ENCODE results near the gene HENMT1. TPM values are rescaled to one million over a fixed set of nuclear protein-coding genes. Genes with fewer than 3 reads are reported as not detected.

The HENMT1 gene
- total and polyA plus RNA-seq, 2 donors = 21.7 to 28.3 TPM

DNA sequence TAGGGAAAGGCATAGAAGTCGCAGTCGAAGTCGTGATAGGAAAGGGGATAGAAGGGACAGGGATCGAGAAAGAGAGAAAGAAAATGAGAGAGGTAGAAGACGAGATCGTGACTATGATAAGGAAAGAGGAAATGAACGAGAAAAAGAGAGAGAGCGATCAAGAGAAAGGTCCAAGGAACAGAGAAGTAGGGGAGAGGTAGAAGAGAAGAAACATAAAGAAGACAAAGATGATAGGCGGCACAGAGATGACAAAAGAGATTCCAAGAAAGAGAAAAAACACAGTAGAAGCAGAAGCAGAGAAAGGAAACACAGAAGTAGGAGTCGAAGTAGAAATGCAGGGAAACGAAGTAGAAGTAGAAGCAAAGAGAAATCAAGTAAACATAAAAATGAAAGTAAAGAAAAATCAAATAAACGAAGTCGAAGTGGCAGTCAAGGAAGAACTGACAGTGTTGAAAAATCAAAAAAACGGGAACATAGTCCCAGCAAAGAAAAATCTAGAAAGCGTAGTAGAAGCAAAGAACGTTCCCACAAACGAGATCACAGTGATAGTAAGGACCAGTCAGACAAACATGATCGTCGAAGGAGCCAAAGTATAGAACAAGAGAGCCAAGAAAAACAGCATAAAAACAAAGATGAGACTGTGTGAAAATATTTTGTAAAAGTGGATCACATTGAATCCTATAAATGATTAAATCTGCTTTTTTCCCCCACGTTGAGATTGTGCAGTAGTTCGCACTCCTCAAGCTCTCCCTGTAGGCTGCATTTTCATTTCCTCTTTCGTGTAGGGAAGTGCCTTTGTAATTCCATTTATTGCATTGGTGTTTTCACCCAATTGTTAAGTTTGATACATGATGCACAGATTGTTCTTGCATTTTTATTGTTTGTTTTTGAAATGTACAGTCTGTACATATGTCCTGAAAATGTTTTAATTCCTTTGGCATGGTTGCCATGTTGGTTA lies 38.8 kb upstream of the HENMT1 start:
- peaks cover 0 to 6% of the 10 kb centered on the region in 2 donors for H3K4me1 ChIP-seq (ENCODE audit: control insufficient read depth in 2 of 2, insufficient read depth in 2 of 2, low read length in 2 of 2)
- 95% methylated on average over 22 of the region's 22 CpGs for WGBS
- no peak for DNase-seq (ENCODE audit: low read depth in 6 of 9, low spot score in 9 of 9)
- no peak overlapping the region for H3K4me3 ChIP-seq (ENCODE audit: low read length in 2 of 2)
- peak overlapping the region in 1 of 2 donors; percentile 31 for H3K27ac ChIP-seq (ENCODE audit: low read depth in 1 of 2, low read length in 1 of 2)
- peaks cover 37 to 61% of the 10 kb centered on the region in 2 donors for H3K36me3 ChIP-seq (ENCODE audit: control insufficient read depth in 2 of 2, insufficient read depth in 2 of 2, low read length in 1 of 2)
- no peaks in the 10 kb centered on the region for H3K27me3 ChIP-seq (ENCODE audit: control insufficient read depth in 2 of 2, insufficient read depth in 1 of 2, low read length in 1 of 2)
- no peaks in the 10 kb centered on the region for H3K9me3 ChIP-seq (ENCODE audit: control insufficient read depth in 2 of 2, insufficient read depth in 1 of 2, low read length in 1 of 2)

DNA sequence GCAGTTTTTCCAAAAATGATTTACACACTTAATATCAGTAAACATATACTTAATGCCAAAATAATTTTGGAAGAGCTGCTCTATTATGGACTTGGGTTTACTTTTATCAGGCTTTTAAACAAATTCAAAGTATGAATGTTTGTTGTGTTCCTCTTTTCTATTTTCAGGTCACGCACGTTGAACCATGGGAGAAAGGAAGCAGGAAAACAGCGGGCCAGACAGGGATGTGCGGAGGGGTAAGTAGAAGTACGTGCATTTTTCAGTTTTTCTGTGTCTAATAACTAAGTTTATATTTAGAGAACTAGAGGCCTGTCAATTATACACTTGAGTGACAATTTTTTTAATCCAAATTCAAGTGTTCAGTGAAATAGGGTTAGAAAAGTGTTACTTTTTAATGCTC lies 34.6 kb upstream of the HENMT1 start:
- peaks cover 0 to 2% of the 10 kb centered on the region in 2 donors for H3K9me3 ChIP-seq (ENCODE audit: control insufficient read depth in 2 of 2, insufficient read depth in 1 of 2, low read length in 1 of 2)
- peaks cover 34 to 51% of the 10 kb centered on the region in 2 donors for H3K36me3 ChIP-seq (ENCODE audit: control insufficient read depth in 2 of 2, insufficient read depth in 2 of 2, low read length in 1 of 2)
- H3K4me3 ChIP-seq (ENCODE audit: low read length in 2 of 2) = no peak overlapping the region
- peaks cover 0 to 6% of the 10 kb centered on the region in 2 donors for H3K4me1 ChIP-seq (ENCODE audit: control insufficient read depth in 2 of 2, insufficient read depth in 2 of 2, low read length in 2 of 2)
- no peak for DNase-seq (ENCODE audit: low read depth in 6 of 9, low spot score in 9 of 9)
- no peak overlapping the region for H3K27ac ChIP-seq (ENCODE audit: low read depth in 1 of 2, low read length in 1 of 2)
- H3K27me3 ChIP-seq (ENCODE audit: control insufficient read depth in 2 of 2, insufficient read depth in 1 of 2, low read length in 1 of 2) = no peaks in the 10 kb centered on the region
- WGBS = 48% methylated on average over 5 of the region's 5 CpGs

- peaks cover 15 to 25% of the 10 kb centered on the region in 2 donors for H3K36me3 ChIP-seq (ENCODE audit: control insufficient read depth in 2 of 2, insufficient read depth in 2 of 2, low read length in 1 of 2)
- WGBS = under 1% methylated on average over 36 of the region's 36 CpGs
- H3K4me3 ChIP-seq (ENCODE audit: low read length in 2 of 2) = peak overlapping the region; percentile 76 to 80
- peaks cover 0 to 6% of the 10 kb centered on the region in 2 donors for H3K4me1 ChIP-seq (ENCODE audit: control insufficient read depth in 2 of 2, insufficient read depth in 2 of 2, low read length in 2 of 2)
- DNase-seq (ENCODE audit: low read depth in 6 of 9, low spot score in 9 of 9) = peak; percentile 18 to 96 (median 84)
- H3K27me3 ChIP-seq (ENCODE audit: control insufficient read depth in 2 of 2, insufficient read depth in 1 of 2, low read length in 1 of 2) = no peaks in the 10 kb centered on the region
- peak overlapping the region; percentile 100 for H3K27ac ChIP-seq (ENCODE audit: low read depth in 1 of 2, low read length in 1 of 2)
- H3K9me3 ChIP-seq (ENCODE audit: control insufficient read depth in 2 of 2, insufficient read depth in 1 of 2, low read length in 1 of 2) = peaks cover 0 to 2% of the 10 kb centered on the region in 2 donors
Measured at GRCh38 chr1:108692724-108693655, 32.1 kb upstream of the HENMT1 start.

- Histone ChIP-seq H3K4me3 (ENCODE audit: low read length in 2 of 2) (peak within 1 kb of the TSS; percentile 76 to 80), H3K9me3 (ENCODE audit: control insufficient read depth in 2 of 2, insufficient read depth in 1 of 2, low read length in 1 of 2) (peaks cover 0 to 2% of the 10 kb centered on the region in 2 donors), H3K36me3 (ENCODE audit: control insufficient read depth in 2 of 2, insufficient read depth in 2 of 2, low read length in 1 of 2) (peaks cover 10 to 17% of the 10 kb centered on the region in 2 donors), H3K27me3 (ENCODE audit: control insufficient read depth in 2 of 2, insufficient read depth in 1 of 2, low read length in 1 of 2) (no peaks in the 10 kb centered on the region), H3K4me1 (ENCODE audit: control insufficient read depth in 2 of 2, insufficient read depth in 2 of 2, low read length in 2 of 2) (peaks cover 0 to 6% of the 10 kb centered on the region in 2 donors), H3K27ac (ENCODE audit: low read depth in 1 of 2, low read length in 1 of 2) (peak within 1 kb of the TSS; percentile 100)
- WGBS = under 1% methylated on average over 59 of the region's 59 CpGs
- peak; percentile 81 to 97 (median 90) for DNase-seq (ENCODE audit: low read depth in 6 of 9, low spot score in 9 of 9)
Measured at GRCh38 chr1:108691942-108692723, 31.2 kb upstream of the HENMT1 start, which contains the start of gene PRPF38B. PRPF38B (plus strand) TSS chr1:108692310; CDS start chr1:108692592, 282 bp downstream.

DNA sequence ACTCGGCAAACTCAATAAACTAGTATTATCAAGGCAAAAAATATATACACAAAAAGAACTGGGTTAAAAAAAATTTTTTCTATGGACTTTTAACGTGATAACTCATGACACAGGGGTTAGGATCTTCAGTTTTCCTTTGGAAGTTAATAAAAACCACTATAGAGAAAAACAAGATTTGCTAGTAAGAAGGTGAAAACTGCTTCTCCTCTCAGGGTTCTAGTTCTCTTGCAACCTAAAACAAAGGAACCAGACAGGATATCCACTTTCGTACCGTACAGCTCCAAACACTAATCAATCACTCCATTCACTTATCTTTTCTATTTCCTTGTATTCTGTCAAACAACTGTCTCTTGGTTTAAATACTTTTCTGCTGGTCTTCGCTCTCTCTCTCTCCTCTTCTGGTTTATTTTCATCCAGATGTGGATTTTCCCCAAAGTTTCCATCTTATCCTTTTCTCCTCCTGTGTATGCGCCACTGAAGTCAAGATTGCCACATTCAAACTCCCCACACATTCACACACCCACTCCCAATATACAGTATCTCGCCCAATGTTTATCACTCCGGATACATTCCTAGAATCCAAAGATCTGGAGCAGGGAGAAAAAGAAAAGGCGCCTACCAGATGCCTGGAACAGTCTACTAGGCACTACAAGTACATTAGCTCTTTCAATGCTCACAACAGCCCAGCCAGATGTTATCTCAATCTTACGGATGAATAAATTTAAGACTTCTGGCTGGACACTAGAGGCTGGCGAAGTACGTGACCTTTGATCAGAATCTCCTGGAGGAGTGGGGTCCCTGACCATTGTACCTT lies 30.4 kb upstream of the HENMT1 start:
- WGBS = 21% methylated on average over 12 of the region's 12 CpGs
- DNase-seq (ENCODE audit: low read depth in 6 of 9, low spot score in 9 of 9) = peak in 1 of 9 donors; percentile 10
- peaks cover 0 to 2% of the 10 kb centered on the region in 2 donors for H3K9me3 ChIP-seq (ENCODE audit: control insufficient read depth in 2 of 2, insufficient read depth in 1 of 2, low read length in 1 of 2)
- H3K4me1 ChIP-seq (ENCODE audit: control insufficient read depth in 2 of 2, insufficient read depth in 2 of 2, low read length in 2 of 2) = peaks cover 0 to 6% of the 10 kb centered on the region in 2 donors
- no peaks in the 10 kb centered on the region for H3K27me3 ChIP-seq (ENCODE audit: control insufficient read depth in 2 of 2, insufficient read depth in 1 of 2, low read length in 1 of 2)
- H3K36me3 ChIP-seq (ENCODE audit: control insufficient read depth in 2 of 2, insufficient read depth in 2 of 2, low read length in 1 of 2) = peaks cover 4 to 9% of the 10 kb centered on the region in 2 donors
- H3K4me3 ChIP-seq (ENCODE audit: low read length in 2 of 2) = peak overlapping the region; percentile 76 to 80
- peak overlapping the region; percentile 100 for H3K27ac ChIP-seq (ENCODE audit: low read depth in 1 of 2, low read length in 1 of 2)

GRCh38 chr1:108686614-108687313 lies 25.9 kb upstream of the HENMT1 start:
- H3K9me3 ChIP-seq (ENCODE audit: control insufficient read depth in 2 of 2, insufficient read depth in 1 of 2, low read length in 1 of 2) = no peaks in the 10 kb centered on the region
- no peak overlapping the region for H3K27ac ChIP-seq (ENCODE audit: low read depth in 1 of 2, low read length in 1 of 2)
- WGBS = 78% methylated on average over 2 of the region's 2 CpGs
- H3K36me3 ChIP-seq (ENCODE audit: control insufficient read depth in 2 of 2, insufficient read depth in 2 of 2, low read length in 1 of 2) = no peaks in the 10 kb centered on the region
- H3K4me3 ChIP-seq (ENCODE audit: low read length in 2 of 2) = no peak overlapping the region
- no peak for DNase-seq (ENCODE audit: low read depth in 6 of 9, low spot score in 9 of 9)
- H3K27me3 ChIP-seq (ENCODE audit: control insufficient read depth in 2 of 2, insufficient read depth in 1 of 2, low read length in 1 of 2) = no peaks in the 10 kb centered on the region
- H3K4me1 ChIP-seq (ENCODE audit: control insufficient read depth in 2 of 2, insufficient read depth in 2 of 2, low read length in 2 of 2) = peaks cover 0 to 6% of the 10 kb centered on the region in 2 donors

DNA sequence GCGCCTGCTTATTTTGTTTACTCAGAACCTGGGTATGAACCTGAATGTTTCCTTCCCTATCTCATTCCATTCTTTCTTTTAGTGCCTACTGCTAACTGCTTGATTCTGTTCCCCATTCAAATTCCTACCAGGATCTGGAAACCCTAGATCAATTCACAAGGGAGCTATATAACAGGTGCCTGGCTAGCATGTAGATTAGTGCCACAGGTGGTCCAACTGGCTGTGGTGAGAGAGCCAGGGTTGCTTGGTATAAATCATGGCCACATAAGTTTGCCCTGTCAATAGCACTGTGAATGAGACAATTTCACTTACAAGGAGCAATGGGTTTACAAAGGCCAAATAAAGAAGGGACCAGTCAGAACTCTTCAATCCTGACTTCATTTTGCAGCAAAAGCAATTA lies 24.6 kb upstream of the HENMT1 start:
- no peak overlapping the region for H3K4me3 ChIP-seq (ENCODE audit: low read length in 2 of 2)
- no peaks in the 10 kb centered on the region for H3K9me3 ChIP-seq (ENCODE audit: control insufficient read depth in 2 of 2, insufficient read depth in 1 of 2, low read length in 1 of 2)
- no peaks in the 10 kb centered on the region for H3K4me1 ChIP-seq (ENCODE audit: control insufficient read depth in 2 of 2, insufficient read depth in 2 of 2, low read length in 2 of 2)
- WGBS = 99% methylated on average over 1 of the region's 1 CpG
- DNase-seq (ENCODE audit: low read depth in 6 of 9, low spot score in 9 of 9) = no peak
- H3K27ac ChIP-seq (ENCODE audit: low read depth in 1 of 2, low read length in 1 of 2) = no peak overlapping the region
- no peaks in the 10 kb centered on the region for H3K27me3 ChIP-seq (ENCODE audit: control insufficient read depth in 2 of 2, insufficient read depth in 1 of 2, low read length in 1 of 2)
- no peaks in the 10 kb centered on the region for H3K36me3 ChIP-seq (ENCODE audit: control insufficient read depth in 2 of 2, insufficient read depth in 2 of 2, low read length in 1 of 2)
